Caco-2 (cell line): Measurements from ENCODE around the gene AFAP1L2. TPM values are rescaled to one million over a fixed set of nuclear protein-coding genes. Genes with fewer than 3 reads are reported as not detected.

Source experiments
- BruUV-seq: library from RNA; stranded (reverse); fragments of 400-500 nt; replicated peaks from 2 replicates; lab custom pipeline; 2021; lab: Mats Ljungman, UMichigan
- CTCF ChIA-PET: fragments of 300-600 bp; sonication (Branson Sonifier 250); formaldehyde crosslinking; loops from one replicate; lab custom pipeline; 2022; ENCODE audit warnings: antibody characterized with exemption; lab: Charles Lee
- POLR2A ChIA-PET: fragments of 300-600 bp; sonication (Branson Sonifier 250); formaldehyde crosslinking; loops from one replicate; lab custom pipeline; 2022; ENCODE audit warnings: antibody characterized with exemption; lab: Charles Lee
- DNase-seq, 2 experiments: peaks; one replicate each; pipeline versions ENCODE4 v3.0.0 to v3.0.0-alpha.2; 2020 to 2022
- H3K27me3 ChIP-seq: replicated peaks from 2 replicates; pipeline ENCODE4 v1.6.0; 2011; ENCODE audit warnings: low read length; ENCODE audit not compliant: control insufficient read depth, insufficient read depth
- H3K36me3 ChIP-seq: 2 replicates; pipeline ENCODE4 v1.5.1; 2011; ENCODE audit warnings: low read length; ENCODE audit not compliant: control insufficient read depth, insufficient read depth
- H3K4me1 ChIP-seq: fragments of 250-450 bp; sonication (Bioruptor Pico); 2 replicates; pipeline ENCODE4 v1.5.1; 2020; ENCODE audit warnings: mild to moderate bottlenecking
- H3K4me3 ChIP-seq: 2 replicates; pipeline ENCODE4 v1.5.1; 2011; ENCODE audit warnings: low read depth, mild to moderate bottlenecking, control low read depth, low read length
- H3K9me3 ChIP-seq: fragments of 250-450 bp; sonication (Bioruptor Pico); 2 replicates; pipeline ENCODE4 v1.5.1; 2020; ENCODE audit warnings: mild to moderate bottlenecking, moderate library complexity
- H3K27ac Mint-ChIP-seq: one replicate; pipeline ENCODE4 v1.8.0; 2022; ENCODE audit warnings: mixed read lengths; ENCODE audit not compliant: unreplicated experiment
- H3K27me3 Mint-ChIP-seq: one replicate; pipeline ENCODE4 v1.8.0; 2022; ENCODE audit warnings: mixed read lengths; ENCODE audit not compliant: insufficient read depth, unreplicated experiment
- H3K36me3 Mint-ChIP-seq: one replicate; pipeline ENCODE4 v1.8.0; 2022; ENCODE audit warnings: mild to moderate bottlenecking, mixed read lengths; ENCODE audit not compliant: insufficient read depth, unreplicated experiment
- H3K4me1 Mint-ChIP-seq: one replicate; pipeline ENCODE4 v1.8.0; 2022; ENCODE audit warnings: low read depth, mixed read lengths; ENCODE audit not compliant: unreplicated experiment
- H3K4me3 Mint-ChIP-seq: one replicate; pipeline ENCODE4 v1.8.0; 2022; ENCODE audit warnings: mild to moderate bottlenecking, moderate library complexity, mixed read lengths; ENCODE audit not compliant: unreplicated experiment
- H3K9me3 Mint-ChIP-seq: one replicate; pipeline ENCODE4 v1.8.0; 2022; ENCODE audit warnings: mixed read lengths; ENCODE audit not compliant: unreplicated experiment
- CTCF ChIP-seq, 2 experiments: fragments of 200-600 bp in 1 of 2; IDR thresholded peaks; 1 replicate in 1 of 2; 2 replicates in 1 of 2; pipeline versions ENCODE4 v1.5.1 to v1.8.0; 2011 to 2022; ENCODE audit warnings: antibody characterized with exemption in 1 of 2, control low read depth in 1 of 2, inconsistent platforms in 1 of 2, low read depth in 1 of 2, low read length in 1 of 2, mild to moderate bottlenecking in 1 of 2, moderate library complexity in 1 of 2; ENCODE audit not compliant: insufficient read depth in 1 of 2, severe bottlenecking in 1 of 2, unreplicated experiment in 1 of 2
- intact Hi-C: fragments of 100-400 bp; cut with micrococcal nuclease; formaldehyde crosslinking; loops from one replicate; pipeline ENCODE4 v1.10.0; 2022; ENCODE audit not compliant: unreplicated experiment
- total RNA-seq: library from RNA; stranded (reverse); gene quantifications from 2 replicates; pipeline ENCODE4 v1.2.3, GENCODE V29; 2022

AFAP1L2 gene
- total RNA-seq, 1 experiment from 2014 or later, result 2.3 TPM

- Mint-ChIP-seq H3K9me3 (no peaks in the 10 kb centered on the region), H3K27ac (no peak overlapping the region), H3K36me3 (no peaks in the 10 kb centered on the region), H3K27me3 (no peaks in the 10 kb centered on the region), H3K4me3 (no peak overlapping the region), H3K4me1 (no peaks in the 10 kb centered on the region)
- no peaks in the 10 kb centered on the region for H3K9me3 ChIP-seq
- H3K36me3 ChIP-seq, result no peaks in the 10 kb centered on the region
- no peak for DNase-seq
- no peaks in the 10 kb centered on the region for H3K4me1 ChIP-seq
- intact Hi-C loops, result no loop called here
- H3K27me3 ChIP-seq, result no peaks in the 10 kb centered on the region
- H3K4me3 ChIP-seq, result no peak overlapping the region
- ChIA-PET CTCF (no interaction called here), POLR2A (no interaction called here)
- no peak for TF ChIP-seq CTCF (IDR thresholded peaks at IDR 0.05; ENCODE audit: insufficient read depth in 1 of 2, low read depth in 1 of 2, low read length in 1 of 2, severe bottlenecking in 1 of 2, unreplicated experiment in 1 of 2)
- no TSS peak for BruUV-seq
Measured at GRCh38 chr10:114394531-114394930, 9.8 kb downstream of the AFAP1L2 start.

- no peaks in the 10 kb centered on the region for H3K36me3 Mint-ChIP-seq
- no peaks in the 10 kb centered on the region for H3K27me3 Mint-ChIP-seq
- no peak overlapping the region for H3K4me3 Mint-ChIP-seq
- Histone ChIP-seq H3K9me3 (no peaks in the 10 kb centered on the region), H3K4me1 (no peaks in the 10 kb centered on the region), H3K36me3 (no peaks in the 10 kb centered on the region), H3K27me3 (no peaks in the 10 kb centered on the region), H3K4me3 (no peak overlapping the region)
- H3K9me3 Mint-ChIP-seq, result no peaks in the 10 kb centered on the region
- H3K4me1 Mint-ChIP-seq, result no peaks in the 10 kb centered on the region
- intact Hi-C loops, result no loop called here
- ChIA-PET CTCF (no interaction called here), POLR2A (no interaction called here)
- BruUV-seq, result no TSS peak
- no peak for TF ChIP-seq CTCF (IDR thresholded peaks at IDR 0.05; ENCODE audit: insufficient read depth in 1 of 2, low read depth in 1 of 2, low read length in 1 of 2, severe bottlenecking in 1 of 2, unreplicated experiment in 1 of 2)
- no peak for DNase-seq
- H3K27ac Mint-ChIP-seq, result no peak overlapping the region
Measured at GRCh38 chr10:114393886-114394285, 10.4 kb downstream of the AFAP1L2 start.

DNA sequence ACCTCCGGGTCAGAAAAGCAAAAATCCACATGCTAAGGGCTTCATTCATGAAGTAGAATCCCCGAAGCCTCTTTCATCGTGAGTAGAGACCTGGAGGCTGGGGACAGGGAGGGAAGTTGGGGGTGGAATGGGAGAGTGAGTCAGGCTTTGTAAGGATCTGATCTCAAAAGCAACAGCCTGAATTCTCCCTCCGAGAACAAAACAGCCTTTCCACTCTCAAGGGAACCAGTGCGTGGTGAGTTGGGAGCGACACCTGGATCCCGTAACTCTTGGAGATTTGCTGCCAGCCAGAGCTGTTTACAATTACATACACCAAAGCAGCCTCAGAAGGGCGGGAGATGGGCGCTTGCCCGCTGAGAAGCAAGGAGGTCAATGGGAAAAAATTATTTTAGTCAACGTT lies 10.8 kb downstream of the AFAP1L2 start:
- intact Hi-C loops, result no loop called here
- TF ChIP-seq CTCF (IDR thresholded peaks at IDR 0.05; ENCODE audit: insufficient read depth in 1 of 2, low read depth in 1 of 2, low read length in 1 of 2, severe bottlenecking in 1 of 2, unreplicated experiment in 1 of 2), result no peak
- no peaks in the 10 kb centered on the region for H3K4me1 ChIP-seq
- no peaks in the 10 kb centered on the region for H3K9me3 ChIP-seq
- no TSS peak for BruUV-seq
- H3K27ac Mint-ChIP-seq, result no peak overlapping the region
- no peaks in the 10 kb centered on the region for H3K4me1 Mint-ChIP-seq
- H3K4me3 Mint-ChIP-seq, result no peak overlapping the region
- H3K4me3 ChIP-seq, result no peak overlapping the region
- H3K27me3 Mint-ChIP-seq, result no peaks in the 10 kb centered on the region
- H3K27me3 ChIP-seq, result no peaks in the 10 kb centered on the region
- POLR2A ChIA-PET, result no interaction called here
- no peaks in the 10 kb centered on the region for H3K36me3 ChIP-seq
- DNase-seq, result no peak
- H3K9me3 Mint-ChIP-seq, result no peaks in the 10 kb centered on the region
- H3K36me3 Mint-ChIP-seq, result no peaks in the 10 kb centered on the region
- CTCF ChIA-PET, result no interaction called here
